Measurements from ENCODE around the gene CPED1.
"Not testable (repeated sequence)": the region's sequence is repeated elsewhere in the genome, so short reads cannot be mapped to it uniquely, and the experiment has no call there.

CPED1 gene

GRCh38 chr7:121286742-121287734 lies 298.5 kb downstream of the CPED1 start:
- peak; percentile 84 for DNase-seq (ENCODE audit: low read depth)

- peak; percentile 89 for DNase-seq (ENCODE audit: low read depth)
These were observed 300.4 kb downstream of the CPED1 start for GRCh38 chr7:121288894-121289293.

DNA sequence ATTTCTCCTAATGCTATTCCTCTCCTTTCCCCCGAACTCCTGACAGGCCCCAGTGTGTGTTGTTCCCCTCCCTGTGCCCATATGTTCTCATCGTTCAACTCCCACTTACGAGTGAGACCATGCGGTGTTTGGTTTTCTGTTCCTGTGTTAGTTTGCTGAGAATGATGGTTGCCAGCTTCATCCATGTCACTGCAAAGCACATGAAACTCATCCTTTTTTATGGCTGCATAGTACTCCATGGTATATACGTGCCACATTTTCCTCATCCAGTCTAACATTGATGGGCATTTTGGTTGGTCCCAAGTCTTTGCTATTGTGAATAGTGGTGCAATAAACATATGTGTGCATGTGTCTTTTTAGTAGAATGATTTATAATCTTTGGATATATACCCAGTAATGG lies 301.4 kb downstream of the CPED1 start:
- not testable (repeated sequence) for DNase-seq (ENCODE audit: low read depth)

DNA sequence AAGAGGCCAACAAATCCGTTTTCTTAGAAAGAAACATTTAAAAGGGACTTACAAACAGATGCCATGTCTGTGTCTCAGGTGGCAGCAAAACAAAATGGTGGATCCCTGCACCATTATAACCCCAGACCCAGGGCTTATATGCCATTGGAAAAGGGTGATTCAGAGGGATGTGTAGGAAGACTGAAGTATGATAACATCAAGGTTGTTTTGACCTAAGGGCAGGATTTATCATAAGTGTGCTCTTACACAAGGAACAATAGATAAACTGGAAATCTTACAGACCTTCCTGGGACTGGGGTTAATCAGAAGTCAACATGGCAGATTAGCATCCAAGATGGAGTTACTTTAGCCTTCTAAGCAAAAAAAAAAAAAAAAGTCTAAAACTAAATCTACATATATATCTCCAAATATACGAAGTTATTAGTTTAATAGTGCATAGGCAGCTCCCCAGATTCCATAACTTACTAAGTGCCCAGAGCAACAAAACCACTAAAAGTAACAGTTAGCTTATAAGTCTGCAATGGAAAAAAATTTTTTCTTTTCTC lies 306.0 kb downstream of the CPED1 start:
- DNase-seq (ENCODE audit: low read depth), result peak; percentile 30

DNA sequence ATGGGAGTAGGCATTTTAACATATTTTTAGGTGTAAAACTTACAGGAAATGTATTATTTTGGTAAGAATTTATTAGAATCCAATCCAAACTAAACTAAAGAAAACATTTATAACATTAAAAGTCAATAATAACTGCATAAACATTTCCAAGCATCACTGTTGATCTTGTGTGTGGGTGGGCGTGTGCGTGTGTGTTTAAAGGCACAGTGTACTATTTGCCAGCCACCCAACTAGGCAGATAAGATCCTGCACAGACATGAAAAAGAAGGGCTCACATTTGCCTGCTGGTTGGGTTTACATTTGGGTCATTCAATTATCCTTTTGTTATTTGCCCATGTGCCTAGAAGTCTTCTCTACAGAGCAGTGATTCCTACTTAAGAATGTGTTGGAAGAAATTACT lies 309.3 kb downstream of the CPED1 start:
- DNase-seq (ENCODE audit: low read depth), result no peak

DNA sequence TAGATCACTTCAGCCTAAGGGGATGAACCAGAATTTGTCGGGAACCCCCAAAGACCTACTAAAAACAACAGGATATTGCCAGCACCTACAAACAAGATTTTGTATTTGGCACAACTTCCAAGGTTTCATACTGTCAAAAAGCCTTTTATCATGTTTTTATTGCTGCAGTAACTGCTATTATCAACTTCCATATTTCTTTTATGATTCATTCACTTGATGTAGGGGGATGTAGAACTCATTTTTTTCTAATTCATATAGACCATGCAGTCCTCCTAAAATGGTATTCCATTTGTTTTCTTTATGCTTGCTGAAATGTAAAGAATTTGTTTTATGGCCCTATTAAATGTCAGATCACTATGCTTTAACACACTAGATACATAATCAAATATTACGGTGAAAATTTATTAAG lies 310.3 kb downstream of the CPED1 start:
- DNase-seq (ENCODE audit: low read depth), result peak; percentile 17

GRCh38 chr7:121300685-121301420 lies 312.3 kb downstream of the CPED1 start:
- no peak for DNase-seq (ENCODE audit: low read depth)

DNA sequence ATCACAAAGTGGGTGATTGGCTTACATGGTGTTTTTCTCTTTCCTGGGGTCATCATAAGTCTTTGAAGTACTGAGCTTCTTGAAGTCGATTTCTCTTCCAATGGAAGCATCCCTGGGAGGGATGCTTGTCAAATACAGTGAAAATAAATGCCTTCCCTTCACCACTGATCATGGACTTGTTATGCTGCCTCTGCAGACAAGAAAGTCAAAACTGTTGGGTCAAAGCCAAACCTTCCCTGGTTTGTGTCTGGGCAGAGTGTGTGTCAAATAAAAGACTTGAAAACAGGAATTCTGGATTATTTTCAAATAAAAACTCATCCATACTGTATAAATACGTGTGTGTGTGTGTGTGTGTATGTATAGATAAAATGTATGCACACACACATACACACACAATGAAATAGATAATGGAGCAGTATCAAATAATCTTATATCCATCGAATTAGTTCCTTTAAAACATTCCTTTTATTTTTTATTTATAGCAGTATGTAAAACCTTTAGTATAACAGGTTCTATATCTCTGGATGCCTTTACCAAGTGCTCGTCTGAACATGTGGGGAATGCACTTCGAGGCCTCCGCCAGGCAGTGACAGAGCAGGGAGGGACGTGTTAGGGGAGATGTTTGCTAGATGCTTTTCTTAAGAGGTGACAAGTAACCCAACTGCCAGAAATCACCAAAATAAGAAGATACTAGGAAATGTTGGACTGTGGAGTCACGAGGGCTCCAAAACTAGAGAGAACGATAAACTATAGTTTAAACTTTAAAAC lies 313.1 kb downstream of the CPED1 start:
- DNase-seq (ENCODE audit: low read depth), result peak; percentile 59

DNA sequence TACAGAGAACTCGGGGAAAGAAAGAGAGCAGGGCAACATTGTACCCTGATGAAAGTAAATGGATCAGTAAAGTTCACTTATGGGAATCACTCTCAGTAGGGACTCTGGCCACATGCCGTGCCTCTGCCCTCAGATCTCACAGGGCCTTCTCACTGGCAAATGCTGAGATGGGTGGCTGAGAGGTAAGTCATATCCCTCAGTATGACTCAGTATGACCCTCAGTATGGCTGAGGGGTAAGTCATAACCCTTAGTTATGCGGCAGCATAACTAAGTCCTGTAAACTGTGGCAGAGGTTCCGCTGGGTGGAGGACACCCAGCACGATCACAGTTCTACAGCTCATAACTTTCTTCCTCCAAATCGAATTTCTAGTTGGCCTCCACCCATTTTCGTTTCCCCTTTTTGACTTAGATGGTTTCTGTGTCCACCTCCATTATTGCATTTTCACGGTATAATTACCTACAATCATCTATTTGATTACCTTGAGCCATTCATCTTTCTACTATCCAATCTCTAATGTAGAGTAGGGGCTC lies 313.8 kb downstream of the CPED1 start:
- peak; percentile 97 for DNase-seq (ENCODE audit: low read depth)

DNA sequence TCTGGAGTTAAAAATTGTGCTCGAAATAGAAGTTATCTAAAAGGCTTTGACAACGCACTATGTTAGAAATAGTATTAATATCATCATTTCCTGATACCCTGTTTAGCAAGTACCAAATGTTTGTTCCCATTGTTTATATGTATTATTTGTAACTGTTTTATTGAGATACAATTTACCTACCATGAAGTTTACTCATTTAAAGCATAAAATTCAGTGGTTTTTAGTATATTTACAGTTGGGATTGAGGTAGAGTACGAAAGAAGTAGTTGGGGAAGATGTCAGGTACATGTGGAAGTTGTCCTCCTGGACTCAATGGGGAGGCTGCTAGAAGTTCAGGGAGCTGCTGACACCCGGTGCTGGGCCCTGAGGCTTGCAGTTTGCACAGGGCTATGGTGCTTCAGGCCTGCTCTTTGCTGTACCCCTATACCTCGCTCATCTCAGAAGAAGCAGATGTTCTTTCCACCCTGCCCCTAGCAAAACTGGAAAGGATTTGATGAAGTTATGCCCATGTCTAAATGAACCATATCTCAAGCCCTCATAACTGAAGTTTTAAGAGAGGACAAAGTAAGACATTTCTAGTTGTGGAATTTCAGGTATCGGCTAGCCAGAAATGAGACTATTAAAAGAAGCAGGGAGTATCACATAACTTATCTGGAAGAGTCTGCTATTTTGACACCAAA lies 315.1 kb downstream of the CPED1 start:
- peak; percentile 30 for DNase-seq (ENCODE audit: low read depth)

DNA sequence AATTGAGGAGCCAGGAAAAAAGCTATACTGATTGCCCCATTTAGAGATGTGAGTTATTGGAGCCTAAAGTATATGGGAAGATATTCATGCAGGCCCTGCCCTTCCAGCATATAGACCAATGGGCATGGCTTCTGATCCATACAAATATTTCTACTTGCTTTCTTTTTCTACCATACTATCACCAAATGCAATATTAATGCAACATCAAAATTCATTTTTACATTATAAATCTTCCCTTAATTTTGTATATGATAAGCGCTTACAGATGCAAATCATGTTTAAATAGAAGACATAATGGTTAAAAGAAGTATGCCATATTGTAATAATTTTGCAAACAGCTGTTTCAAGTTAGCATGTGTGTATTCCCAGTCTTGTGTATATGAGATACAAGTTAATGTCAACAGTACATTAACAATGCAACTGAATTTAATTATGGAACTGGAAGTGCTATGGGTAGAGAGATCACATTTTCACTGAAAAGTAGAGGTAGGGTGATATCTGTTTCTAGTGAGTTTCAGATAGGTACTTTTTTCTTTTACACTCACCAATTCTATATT lies 315.7 kb downstream of the CPED1 start:
- DNase-seq (ENCODE audit: low read depth), result no peak

- DNase-seq (ENCODE audit: low read depth), result peak; percentile 56
These were observed 316.6 kb downstream of the CPED1 start for GRCh38 chr7:121305109-121305508.

- DNase-seq (ENCODE audit: low read depth), result peak; percentile 8
These were observed 318.1 kb downstream of the CPED1 start for GRCh38 chr7:121306565-121306964.

DNA sequence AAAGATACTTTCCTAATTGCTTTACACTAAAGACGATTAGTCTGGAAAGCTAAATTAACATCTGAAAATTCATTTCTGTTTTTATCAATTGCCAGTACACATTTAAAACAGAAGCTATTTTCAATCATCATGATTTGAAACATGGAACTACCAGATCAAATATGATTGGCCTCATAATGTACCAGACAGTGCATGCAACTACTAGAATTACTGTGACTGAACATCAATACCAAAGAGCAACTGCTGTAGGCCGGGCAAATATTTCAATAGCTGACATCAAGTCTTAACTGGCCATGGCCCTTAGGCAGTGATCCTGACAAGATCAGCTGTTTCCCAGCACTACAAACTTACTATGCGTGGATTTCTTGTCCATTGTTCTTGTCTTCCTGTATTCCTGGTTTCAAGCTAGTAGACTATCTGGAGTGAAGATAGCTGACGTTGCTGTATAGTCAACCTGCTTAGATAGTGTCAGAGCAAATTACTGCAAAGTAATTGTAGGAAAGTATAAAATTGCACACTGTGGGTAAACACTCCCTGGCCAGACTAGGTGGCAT lies 318.6 kb downstream of the CPED1 start:
- DNase-seq (ENCODE audit: low read depth), result no peak

- DNase-seq (ENCODE audit: low read depth), result peak; percentile 50
These were observed 324.8 kb downstream of the CPED1 start for GRCh38 chr7:121313220-121313792.

- DNase-seq (ENCODE audit: low read depth), result no peak
These were observed 325.5 kb downstream of the CPED1 start for GRCh38 chr7:121313793-121314676.

GRCh38 chr7:121315170-121315569 lies 326.7 kb downstream of the CPED1 start:
- not testable (repeated sequence) for DNase-seq (ENCODE audit: low read depth)

DNA sequence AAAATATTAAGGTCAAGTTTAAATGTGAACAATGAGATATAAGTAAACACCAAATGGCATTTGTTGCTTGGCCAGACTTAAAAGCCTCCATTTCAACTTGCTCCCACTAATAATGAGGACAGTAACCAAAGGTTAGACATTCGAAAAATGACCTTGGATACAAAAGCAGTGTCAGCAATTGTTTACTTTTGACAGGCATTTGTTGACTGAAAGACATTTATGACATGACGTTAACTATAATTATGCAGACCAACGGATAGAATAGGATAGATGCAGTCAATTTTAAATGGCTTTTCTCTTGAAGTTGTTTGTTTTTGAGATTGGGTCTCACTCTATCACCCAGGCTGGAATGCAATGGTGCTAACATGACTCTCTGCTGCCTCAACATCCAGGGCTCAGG lies 333.9 kb downstream of the CPED1 start:
- DNase-seq (ENCODE audit: low read depth), result no peak

Measured in ELR (cell line).